Cerebellar cortex (tissue), 1 donor: Measurements from ENCODE around the gene SMC1B.
A peak's percentile ranks its signal among the peaks of the same experiment; 100 is the strongest.

Source experiments
- DNase-seq: peaks from one replicate; pipeline ENCODE4 v3.0.0-alpha.2; 2015; ENCODE audit warnings: low spot score

SMC1B gene

GRCh38 chr22:45318558-45319323 is 94.7 kb downstream of the SMC1B start:
- no peak for DNase-seq

GRCh38 chr22:45318168-45318557 is 95.2 kb downstream of the SMC1B start:
- DNase-seq, result peak; percentile 72

- DNase-seq, result peak; percentile 59
Observed at GRCh38 chr22:45317551-45318167, 95.7 kb downstream of the SMC1B start.

- DNase-seq, result no peak
Observed at GRCh38 chr22:45316796-45317526, 96.4 kb downstream of the SMC1B start.

- DNase-seq, result no peak
Observed at GRCh38 chr22:45314786-45315185, 98.6 kb downstream of the SMC1B start.

- no peak for DNase-seq
Observed at GRCh38 chr22:45314054-45314721, 99.2 kb downstream of the SMC1B start.

- no peak for DNase-seq
Observed at GRCh38 chr22:45312856-45313255, 100.5 kb downstream of the SMC1B start.

GRCh38 chr22:45312415-45312814 is 101.0 kb downstream of the SMC1B start:
- no peak for DNase-seq

- DNase-seq, result no peak
Observed at GRCh38 chr22:45310977-45311531, 102.3 kb downstream of the SMC1B start.

- no peak for DNase-seq
Observed at GRCh38 chr22:45310331-45310976, 102.9 kb downstream of the SMC1B start.

GRCh38 chr22:45309422-45310227 is 103.8 kb downstream of the SMC1B start, which contains the start of gene FAM118A:
TSS of gene FAM118A (plus strand) at chr22:45309934. CDS start at chr22:45322380, 12,446 bp downstream.
- peak; percentile 93 for DNase-seq

GRCh38 chr22:45308957-45309421 is 104.4 kb downstream of the SMC1B start:
- DNase-seq, result no peak

- no peak for DNase-seq
Observed at GRCh38 chr22:45308391-45308956, 104.9 kb downstream of the SMC1B start.

GRCh38 chr22:45306139-45306538 is 107.3 kb downstream of the SMC1B start:
- DNase-seq, result no peak

GRCh38 chr22:45305456-45306075 is 107.8 kb downstream of the SMC1B start:
- no peak for DNase-seq

GRCh38 chr22:45304971-45305370 is 108.4 kb downstream of the SMC1B start:
- no peak for DNase-seq

GRCh38 chr22:45303181-45303580 is 110.2 kb downstream of the SMC1B start:
- DNase-seq, result no peak

GRCh38 chr22:45302751-45303150 is 110.6 kb downstream of the SMC1B start:
- DNase-seq, result no peak

- no peak for DNase-seq
Observed at GRCh38 chr22:45298934-45299505, 114.4 kb downstream of the SMC1B start.
